HG02763 (cell line): ENCODE measurements around the gene CDON.

ENCODE experiments used
- ATAC-seq: cut with Tn5 transposase; IDR thresholded peaks from one replicate; pipeline ENCODE4 v1.9.1; 2021; ENCODE audit warnings: mild to moderate bottlenecking, moderate library complexity; ENCODE audit not compliant: unreplicated experiment

The CDON gene

DNA sequence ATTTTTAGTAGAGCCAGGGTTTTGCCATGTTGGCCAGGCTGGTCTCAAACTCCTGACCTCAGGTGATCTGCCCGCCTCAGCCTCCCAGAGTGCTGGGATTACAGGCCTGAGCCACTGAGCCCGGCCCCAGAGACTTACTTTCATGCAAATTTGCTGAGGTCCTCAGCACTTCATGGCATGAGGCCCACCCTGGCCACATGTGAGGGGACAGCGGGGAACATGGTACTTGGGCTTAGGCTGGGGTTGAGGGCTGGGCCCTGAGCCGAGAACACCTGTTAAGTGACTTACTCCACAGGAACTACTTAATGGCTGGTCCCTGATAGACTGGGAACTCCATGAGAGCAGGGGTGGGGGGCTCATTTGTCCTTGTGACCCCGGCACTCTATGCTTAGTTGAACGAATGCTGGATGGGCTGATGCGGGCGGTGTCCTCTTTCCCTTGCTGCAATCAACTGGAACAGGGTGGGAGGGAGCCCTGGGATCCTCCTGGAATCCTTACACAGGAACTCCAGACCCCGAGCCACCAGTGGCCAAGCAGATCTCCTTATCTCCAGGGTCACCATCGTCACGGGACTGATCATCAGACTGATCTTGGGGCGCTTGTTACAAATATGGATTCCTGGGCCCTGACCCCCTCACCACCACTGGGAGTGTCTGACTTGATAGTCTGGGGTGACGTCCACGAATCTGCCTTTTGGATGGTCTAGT is 115.8 kb downstream of the CDON start:
- ATAC-seq: no peak

- ATAC-seq: no peak
These were observed 116.7 kb downstream of the CDON start, which contains the start of gene VSIG10L2 for GRCh38 chr11:125945797-125946520. VSIG10L2 (plus strand) TSS chr11:125946044; CDS start chr11:125946056, 12 bp downstream.

GRCh38 chr11:125945011-125945796 is 117.5 kb downstream of the CDON start:
- ATAC-seq: no peak

GRCh38 chr11:125944350-125945010 is 118.2 kb downstream of the CDON start:
- ATAC-seq: no peak

- no peak for ATAC-seq
These were observed 118.9 kb downstream of the CDON start for GRCh38 chr11:125943661-125944349.

- no peak for ATAC-seq
These were observed 119.8 kb downstream of the CDON start for GRCh38 chr11:125942771-125943428.

- no peak for ATAC-seq
These were observed 120.8 kb downstream of the CDON start for GRCh38 chr11:125941619-125942611.

DNA sequence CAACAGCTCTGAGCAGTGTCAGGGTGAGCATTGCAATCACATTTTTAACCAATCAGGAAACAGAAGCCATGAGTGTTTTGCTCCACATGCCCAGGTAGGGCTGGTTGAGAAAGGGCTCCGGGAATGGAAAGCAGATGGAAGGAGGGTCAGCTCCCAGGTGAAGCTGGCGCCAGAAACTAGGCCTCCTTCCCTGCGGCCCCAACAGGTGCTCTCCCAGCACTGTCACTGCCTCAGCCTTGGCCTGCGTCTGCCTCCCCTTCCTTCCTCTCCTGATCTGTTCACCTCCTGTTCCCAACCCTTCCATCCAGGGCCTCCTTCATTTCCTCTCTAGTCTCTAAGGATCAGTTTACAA is 121.4 kb downstream of the CDON start:
- no peak for ATAC-seq

GRCh38 chr11:125940145-125940544 is 122.5 kb downstream of the CDON start:
- no peak for ATAC-seq

- no peak for ATAC-seq
These were observed 123.6 kb downstream of the CDON start for GRCh38 chr11:125939081-125939521.

- no peak for ATAC-seq
These were observed 124.2 kb downstream of the CDON start for GRCh38 chr11:125938418-125938817.

DNA sequence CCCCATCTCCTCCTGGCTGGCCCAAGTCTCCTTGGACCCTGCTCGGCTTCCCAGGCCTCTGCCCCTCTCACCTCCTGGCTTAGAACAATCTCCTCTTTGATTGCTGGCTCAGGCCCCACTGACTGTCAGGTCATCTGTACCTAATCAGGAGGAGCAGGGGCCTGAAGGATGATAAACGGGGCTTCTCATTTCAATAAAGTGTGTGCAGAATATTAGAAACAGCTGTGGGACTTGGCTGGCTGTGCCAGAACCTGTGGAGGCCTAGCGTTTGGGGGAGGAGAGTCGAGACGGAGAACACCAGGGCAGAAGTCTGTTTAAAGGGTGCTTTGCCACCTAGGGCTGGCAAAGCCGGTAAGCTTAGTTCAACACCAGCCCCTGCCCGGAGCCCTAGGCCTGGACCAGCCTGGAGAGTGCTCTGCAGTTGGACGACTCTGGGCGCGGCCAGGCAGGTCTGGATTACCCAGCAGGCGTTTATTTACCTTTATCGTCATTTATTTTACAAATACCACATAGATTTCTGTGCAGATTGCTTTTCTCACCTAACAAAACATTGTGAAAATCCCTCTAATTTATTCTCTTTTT is 127.0 kb downstream of the CDON start:
- ATAC-seq: no peak

GRCh38 chr11:125935056-125935455 is 127.6 kb downstream of the CDON start:
- no peak for ATAC-seq

DNA sequence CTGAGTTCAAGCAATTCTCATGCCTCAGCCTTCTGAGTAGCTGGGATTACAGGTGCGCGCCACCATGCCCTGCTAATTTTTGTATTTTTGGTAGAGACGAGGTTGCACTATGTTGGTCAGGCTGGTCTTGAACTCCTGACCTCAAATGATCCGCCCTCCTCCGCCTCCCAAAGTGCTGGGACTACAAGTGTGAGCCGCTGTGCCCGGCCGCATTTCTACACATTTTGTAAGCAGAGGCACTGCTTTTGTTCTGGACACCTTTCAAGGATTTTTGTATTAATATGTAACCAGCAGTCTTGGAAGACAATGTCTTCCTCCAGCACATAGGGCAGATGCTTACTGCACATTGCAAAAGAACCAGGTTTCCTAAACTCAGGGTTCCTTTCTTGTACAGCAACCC is 128.2 kb downstream of the CDON start:
- ATAC-seq: no peak

GRCh38 chr11:125933030-125933813 is 129.4 kb downstream of the CDON start:
- ATAC-seq: no peak

GRCh38 chr11:125932301-125932700 is 130.4 kb downstream of the CDON start:
- ATAC-seq: no peak

GRCh38 chr11:125931668-125932067 is 131.0 kb downstream of the CDON start:
- ATAC-seq: no peak

DNA sequence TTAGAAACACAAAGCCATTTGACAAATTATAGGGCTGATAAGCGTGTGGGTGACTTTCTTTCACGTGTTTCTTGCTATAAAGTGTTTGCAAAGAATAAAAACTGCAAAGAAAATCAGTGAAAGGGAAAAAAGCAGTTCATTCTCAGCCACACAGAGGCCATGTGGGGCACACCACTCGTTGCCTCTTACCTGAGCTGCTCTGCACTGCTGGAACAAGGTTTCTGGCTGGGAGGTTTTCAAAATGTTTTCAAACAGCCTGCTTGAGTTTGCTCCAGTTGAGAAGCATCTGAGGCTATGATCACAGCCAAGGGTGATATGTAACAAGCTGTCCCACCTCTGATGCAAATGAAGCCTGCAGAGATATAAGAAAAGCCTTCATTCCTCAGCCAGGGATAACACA is 131.6 kb downstream of the CDON start:
- no peak for ATAC-seq
